H1 (cell line): ENCODE results near the gene ABCA13. TPM values are rescaled to one million over a fixed set of nuclear protein-coding genes. Genes with fewer than 3 reads are reported as not detected.

ENCODE experiments used
- CTCF ChIA-PET: fragments of 300-600 bp; sonication (Branson Sonifier 250); formaldehyde crosslinking; loops from one replicate; lab custom pipeline; 2021; ENCODE audit not compliant: partially characterized antibody; lab: Charles Lee
- POLR2A ChIA-PET: fragments of 300-600 bp; sonication (Branson Sonifier 250); formaldehyde crosslinking; loops from one replicate; lab custom pipeline; 2021; ENCODE audit warnings: inconsistent platforms; ENCODE audit not compliant: partially characterized antibody; lab: Charles Lee
- DNase-seq, 2 experiments: peaks; one replicate each; pipeline versions ENCODE4 v3.0.0 to v3.0.0-alpha.2; 2010 to 2022; ENCODE audit warnings: low spot score in 2 of 2, low read depth in 1 of 2, mixed read lengths in 1 of 2
- FAIRE-seq: peaks from 2 replicates; lab custom pipeline; 2011; peaks lifted over from hg19 to GRCh38; lab: Jason Lieb, UNC
- H2AFZ ChIP-seq: 2 replicates; pipeline ENCODE4 v1.8.1; 2012; ENCODE audit warnings: low read length, inconsistent platforms
- H2AK5ac ChIP-seq: 2 replicates; pipeline ENCODE4 v1.6.1; 2013; ENCODE audit warnings: low read depth, low read length
- H2BK120ac ChIP-seq: replicated peaks from 2 replicates; pipeline ENCODE3; 2013; ENCODE audit warnings: low read depth, low read length, inconsistent platforms
- H2BK12ac ChIP-seq: 2 replicates; pipeline ENCODE4 v1.6.1; 2013; ENCODE audit warnings: low read depth, low read length
- H2BK15ac ChIP-seq: 2 replicates; pipeline ENCODE4 v1.6.1; 2013; ENCODE audit warnings: low read length
- H2BK20ac ChIP-seq: 2 replicates; pipeline ENCODE4 v1.6.1; 2013; ENCODE audit warnings: low read length
- H2BK5ac ChIP-seq: 2 replicates; pipeline ENCODE4 v1.6.1; 2013; ENCODE audit warnings: low read depth, low read length
- H3K14ac ChIP-seq: 2 replicates; pipeline ENCODE4 v1.6.1; 2013; ENCODE audit warnings: inconsistent platforms; ENCODE audit not compliant: insufficient read length
- H3K18ac ChIP-seq: 2 replicates; pipeline ENCODE4 v1.6.1; 2013; ENCODE audit warnings: low read length; ENCODE audit errors: extremely low read depth
- H3K23ac ChIP-seq: 2 replicates; pipeline ENCODE4 v1.6.1; 2013; ENCODE audit warnings: inconsistent platforms; ENCODE audit not compliant: insufficient read length
- H3K23me2 ChIP-seq: 2 replicates; pipeline ENCODE4 v1.6.1; 2013; ENCODE audit warnings: low read depth, low read length
- H3K27ac ChIP-seq: 2 replicates; pipeline ENCODE4 v1.6.1; 2011; ENCODE audit warnings: low read depth, low read length, inconsistent platforms
- H3K27me3 ChIP-seq, 4 experiments: replicated peaks in 1 of 4; 1 replicate in 1 of 4; 2 replicates in 3 of 4; pipeline versions ENCODE4 v1.6.1 to v1.8.1; 2011 to 2013; ENCODE audit warnings: low read length in 3 of 4, mild to moderate bottlenecking in 3 of 4, inconsistent platforms in 2 of 4, mixed read lengths in 2 of 4, moderate library complexity in 1 of 4; ENCODE audit not compliant: control insufficient read depth in 3 of 4, insufficient read depth in 3 of 4; ENCODE audit errors: extremely low read depth in 1 of 4
- H3K36me3 ChIP-seq, 4 experiments: 2 replicates each; pipeline versions ENCODE4 v1.6.1 to v1.8.1; 2011 to 2013; ENCODE audit warnings: mild to moderate bottlenecking in 4 of 4, low read length in 3 of 4, moderate library complexity in 2 of 4, control low read depth in 1 of 4, inconsistent platforms in 1 of 4; ENCODE audit not compliant: insufficient read depth in 4 of 4, control insufficient read depth in 2 of 4
- H3K4ac ChIP-seq: replicated peaks from 2 replicates; pipeline ENCODE3; 2013; ENCODE audit warnings: low read length, low read depth, mixed read lengths, inconsistent platforms; ENCODE audit not compliant: insufficient read length
- H3K4me1 ChIP-seq, 4 experiments: replicated peaks in 1 of 4; 1 replicate in 1 of 4; 2 replicates in 3 of 4; pipeline versions ENCODE4 v1.6.1 to v1.8.1; 2011 to 2013; ENCODE audit warnings: low read length in 3 of 4, inconsistent platforms in 2 of 4, mixed read lengths in 1 of 4; ENCODE audit not compliant: insufficient read depth in 4 of 4, control insufficient read depth in 3 of 4
- H3K4me2 ChIP-seq, 2 experiments: 2 replicates each; pipeline versions ENCODE4 v1.6.1 to v1.8.1; 2011 to 2013; ENCODE audit warnings: low read depth in 2 of 2, low read length in 2 of 2, control low read depth in 1 of 2, inconsistent platforms in 1 of 2, mild to moderate bottlenecking in 1 of 2; ENCODE audit not compliant: insufficient read depth in 1 of 2
- H3K4me3 ChIP-seq, 4 experiments: fragments of 200-600, 300-600 bp in 1 of 4; sonication (generic), shearing (Covaris generic), sonication (Bioruptor Twin) in 1 of 4; 2 replicates each; pipeline versions ENCODE4 v1.5.1 to v1.8.1; 2011 to 2016; ENCODE audit warnings: low read length in 4 of 4, low read depth in 3 of 4, control low read depth in 2 of 4, inconsistent platforms in 2 of 4, mild to moderate bottlenecking in 2 of 4, mixed read lengths in 1 of 4, moderate library complexity in 1 of 4; ENCODE audit not compliant: insufficient read depth in 2 of 4; ENCODE audit errors: extremely low read depth in 1 of 4
- H3K56ac ChIP-seq: replicated peaks from 2 replicates; pipeline ENCODE3; 2013; ENCODE audit warnings: low read depth, mild to moderate bottlenecking, mixed read lengths, low read length, inconsistent platforms; ENCODE audit not compliant: insufficient read length
- H3K79me1 ChIP-seq: 2 replicates; pipeline ENCODE4 v1.6.1; 2013; ENCODE audit warnings: low read depth, low read length, control low read depth
- H3K79me2 ChIP-seq, 2 experiments: 2 replicates each; pipeline versions ENCODE4 v1.6.1 to v1.8.1; 2012 to 2013; ENCODE audit warnings: low read length in 2 of 2, mild to moderate bottlenecking in 2 of 2, inconsistent platforms in 1 of 2; ENCODE audit not compliant: insufficient read depth in 2 of 2, control insufficient read depth in 1 of 2
- H3K9ac ChIP-seq, 4 experiments: replicated peaks in 1 of 4; 1 replicate in 1 of 4; 2 replicates in 3 of 4; pipeline versions ENCODE4 v1.6.1 to v1.8.1; 2011 to 2013; ENCODE audit warnings: low read depth in 3 of 4, low read length in 3 of 4, control low read depth in 2 of 4, mild to moderate bottlenecking in 2 of 4, moderate library complexity in 2 of 4, inconsistent platforms in 1 of 4; ENCODE audit errors: extremely low read depth in 1 of 4
- H3K9me3 ChIP-seq, 2 experiments: 2 replicates each; pipeline versions ENCODE4 v1.6.1 to v1.8.1; 2012 to 2013; ENCODE audit warnings: mild to moderate bottlenecking in 2 of 2, moderate library complexity in 2 of 2, control low read depth in 1 of 2, inconsistent platforms in 1 of 2, low read depth in 1 of 2, low read length in 1 of 2, mixed read lengths in 1 of 2; ENCODE audit not compliant: insufficient read depth in 2 of 2
- H4K20me1 ChIP-seq, 2 experiments: replicated peaks in 1 of 2; 2 replicates each; pipeline versions ENCODE3 to v1.8.1; 2011 to 2013; ENCODE audit warnings: inconsistent platforms in 2 of 2, low read length in 2 of 2, mild to moderate bottlenecking in 1 of 2; ENCODE audit not compliant: insufficient read depth in 2 of 2, control insufficient read depth in 1 of 2
- H4K5ac ChIP-seq: 2 replicates; pipeline ENCODE4 v1.6.1; 2013; ENCODE audit warnings: low read length, low read depth, mixed read lengths, inconsistent platforms; ENCODE audit not compliant: insufficient read length
- H4K8ac ChIP-seq: 2 replicates; pipeline ENCODE4 v1.8.0; 2013; ENCODE audit warnings: mild to moderate bottlenecking, moderate library complexity, low read length, inconsistent platforms; ENCODE audit not compliant: insufficient read depth; ENCODE audit errors: extremely low read depth
- H4K91ac ChIP-seq: replicated peaks from 2 replicates; pipeline ENCODE3; 2013; ENCODE audit warnings: low read length, mixed read lengths, inconsistent platforms; ENCODE audit not compliant: insufficient read length
- CBX8 ChIP-seq: fragments of 300-800, 300-1000 bp; sonication (generic); IDR thresholded peaks from 2 replicates; pipeline ENCODE4 v1.7.1; 2016; ENCODE audit warnings: low read depth, low read length, borderline replicate concordance
- CEBPB ChIP-seq: IDR thresholded peaks from 2 replicates; pipeline ENCODE4 v1.6.1; 2012; ENCODE audit warnings: low read depth, low read length
- POLR2AphosphoS5 ChIP-seq: IDR thresholded peaks from 2 replicates; pipeline ENCODE4 v1.6.1; 2011; ENCODE audit warnings: low read depth, low read length
- SIX5 ChIP-seq: IDR thresholded peaks from 2 replicates; pipeline ENCODE4 v1.6.1; 2011; ENCODE audit warnings: mild to moderate bottlenecking, low read depth, low read length
- TCF12 ChIP-seq: IDR thresholded peaks from 2 replicates; pipeline ENCODE4 v1.6.1; 2011; ENCODE audit warnings: low read depth, mild to moderate bottlenecking, low read length
- ZNF274 ChIP-seq: IDR thresholded peaks from 2 replicates; pipeline ENCODE4 v1.7.0; 2012; ENCODE audit warnings: low read length, borderline replicate concordance; ENCODE audit errors: extremely low read depth
- WGBS, 2 experiments: shearing (Covaris generic) in 1 of 2; methylation state at CpG; one replicate each; pipeline versions ENCODE4 v1.1.6 to v1.1.7; 2013 to 2015; ENCODE audit warnings: low lambda C conversion rate in 2 of 2, mixed read lengths in 2 of 2, inconsistent platforms in 1 of 2, low coverage in 1 of 2, missing lambda C conversion rate in 1 of 2; ENCODE audit not compliant: insufficient replicate concordance in 2 of 2, insufficient coverage in 1 of 2, insufficient read length in 1 of 2; ENCODE audit errors: extremely low coverage in 1 of 2, missing lambda C conversion rate in 1 of 2; 5-methylcytosine and 5-hydroxymethylcytosine counted together
- polyA plus RNA-seq, 7 experiments: library from polyadenylated mRNA; depleted of rRNA in 3 of 7; stranded (reverse) in 5 of 7; unstranded in 2 of 7; fragments of >200 nt in 5 of 7; fragments of 200-250 nt in 2 of 7; gene quantifications; 1 replicate in 5 of 7; 2 replicates in 1 of 7; 4 replicates in 1 of 7; pipeline versions ENCODE4 v1.2.1 to v1.2.3, GENCODE V29; 2011 to 2013; ENCODE audit warnings: missing spikeins in 2 of 7, mixed read lengths in 2 of 7
- total RNA-seq: library from RNA; stranded (reverse); fragmentation: NEBNext Ultra II Directional; extraction: Animal tissue kit (Norgen Biotek cat#: 25700); gene quantifications from 2 replicates; pipeline ENCODE4 v1.2.1, GENCODE V29; 2021

The ABCA13 gene
- total and polyA plus RNA-seq, 2 of the 8 experiments (the other 6 are each of a cell fraction or from before 2014, with no cell fraction given), result 0.07 to 0.09 TPM

GRCh38 chr7:48351900-48352299, 180.6 kb downstream of the ABCA13 start:
- no peaks in the 10 kb centered on the region for H3K79me1 ChIP-seq
- no peak overlapping the region; the same call in 1 of the 2 replicates for H2BK12ac ChIP-seq
- no peak overlapping the region for H2AK5ac ChIP-seq
- H3K79me2 ChIP-seq, result no peaks in the 10 kb centered on the region
- H3K4me1 ChIP-seq, result no peaks in the 10 kb centered on the region
- FAIRE-seq (no peak), DNase-seq (no peak)
- no peaks in the 10 kb centered on the region for H3K27me3 ChIP-seq
- H3K9me3 ChIP-seq, result no peaks in the 10 kb centered on the region
- H2BK120ac ChIP-seq, result no peak overlapping the region
- H2BK15ac ChIP-seq, result no peak overlapping the region
- H3K4ac ChIP-seq, result no peak overlapping the region
- TF ChIP-seq ZNF274 (no peak), SIX5 (no peak), CBX8 (no peak), POLR2AphosphoS5 (no peak), TCF12 (no peak), CEBPB (no peak)
- no peak overlapping the region for H4K91ac ChIP-seq
- 0 out of 2 replicates have a peak overlapping the region, but pooled peaks have one; percentile 10 for H2AFZ ChIP-seq
- no peak overlapping the region for H2BK5ac ChIP-seq
- H4K5ac ChIP-seq, result no peak overlapping the region
- no peak overlapping the region for H2BK20ac ChIP-seq
- H3K23me2 ChIP-seq, result no peaks in the 10 kb centered on the region
- POLR2A ChIA-PET, result no interaction called here
- CTCF ChIA-PET, result interaction anchor here (1.1 to 1.5 kb wide), 3 partner anchors 11 to 29 kb away, joined by 3 to 5 read pairs (median 4); no protein-coding TSS in a partner anchor
- H3K14ac ChIP-seq, result no peak overlapping the region
- no peak overlapping the region for H3K18ac ChIP-seq
- H3K9ac ChIP-seq, result no peak overlapping the region
- no peaks in the 10 kb centered on the region for H3K36me3 ChIP-seq
- no peak overlapping the region for H3K4me2 ChIP-seq
- H3K23ac ChIP-seq, result no peak overlapping the region
- H3K56ac ChIP-seq, result no peak overlapping the region
- H3K4me3 ChIP-seq, result no peak overlapping the region
- H3K27ac ChIP-seq, result no peak overlapping the region
- 91% methylated on average over 7 of the region's 7 CpGs; no CpG with 5 or more reads in 1 of the 2 experiments for WGBS, 2 experiments
- no peak overlapping the region for H4K8ac ChIP-seq
- no peaks in the 10 kb centered on the region for H4K20me1 ChIP-seq
